Epithelial cell of proximal tubule (primary cell): ENCODE results near the gene PPP1CA. TPM values are rescaled to one million over a fixed set of nuclear protein-coding genes. Genes with fewer than 3 reads are reported as not detected.
A peak's percentile ranks its signal among the peaks of the same experiment; 100 is the strongest.

Experiments
- DNase-seq: peaks from one replicate; pipeline ENCODE4 v3.0.0-alpha.2; 2011; ENCODE audit warnings: low read depth
- H3K4me3 ChIP-seq: 2 replicates; pipeline ENCODE4 v1.5.1; 2011; ENCODE audit warnings: low read depth, mild to moderate bottlenecking, low read length
- CTCF ChIP-seq: conservative IDR thresholded peaks from 2 replicates; pipeline ENCODE4 v1.5.1; 2012; ENCODE audit warnings: low read depth, mild to moderate bottlenecking, low read length
- total RNA-seq: library from RNA; depleted of rRNA; stranded (reverse); fragments of >200 nt; gene quantifications from 2 replicates; pipeline ENCODE4 v1.2.3, GENCODE V29; 2015

PPP1CA gene
- total RNA-seq, 1 donor from 2014 or later: 359 TPM

GRCh38 chr11:67372993-67373647 lies 28.5 kb downstream of the PPP1CA start, which contains the start of gene CLCF1:
CLCF1 (minus strand) TSS chr11:67373598; CDS start chr11:67373539, 59 bp downstream.
- DNase-seq: no peak
- peak within 1 kb of the TSS; percentile 74 for H3K4me3 ChIP-seq
- no peak for TF ChIP-seq CTCF

GRCh38 chr11:67372321-67372992 lies 29.2 kb downstream of the PPP1CA start:
- DNase-seq: no peak
- TF ChIP-seq CTCF: no peak
- H3K4me3 ChIP-seq: peak overlapping the region; percentile 74

GRCh38 chr11:67371911-67372320 lies 29.7 kb downstream of the PPP1CA start:
- DNase-seq: no peak
- no peak for TF ChIP-seq CTCF
- peak overlapping the region; percentile 74 for H3K4me3 ChIP-seq

- no peak for DNase-seq
- peak; percentile 68 for TF ChIP-seq CTCF
- peak overlapping the region; percentile 74 for H3K4me3 ChIP-seq
Measured at GRCh38 chr11:67371189-67371910, 30.3 kb downstream of the PPP1CA start.

GRCh38 chr11:67370351-67371076 lies 31.1 kb downstream of the PPP1CA start:
- H3K4me3 ChIP-seq: peak overlapping the region; percentile 74
- no peak for TF ChIP-seq CTCF

GRCh38 chr11:67369801-67370284 lies 31.8 kb downstream of the PPP1CA start:
- H3K4me3 ChIP-seq: no peak overlapping the region
- no peak for TF ChIP-seq CTCF
- no peak for DNase-seq

More at GRCh38 chr11:67370351-67371076, 31.1 kb downstream of the PPP1CA start:
- DNase-seq: no peak
